Measurements from ENCODE around the gene ADGRA1. TPM values are rescaled to one million over a fixed set of nuclear protein-coding genes. Genes with fewer than 3 reads are reported as not detected.
"Not testable (repeated sequence)": the region's sequence is repeated elsewhere in the genome, so short reads cannot be mapped to it uniquely, and the experiment has no call there.

The ADGRA1 gene
- total RNA-seq, 5 donors from 2014 or later (not counting 1 experiment from before 2014, with no cell fraction given) = not detected

DNA sequence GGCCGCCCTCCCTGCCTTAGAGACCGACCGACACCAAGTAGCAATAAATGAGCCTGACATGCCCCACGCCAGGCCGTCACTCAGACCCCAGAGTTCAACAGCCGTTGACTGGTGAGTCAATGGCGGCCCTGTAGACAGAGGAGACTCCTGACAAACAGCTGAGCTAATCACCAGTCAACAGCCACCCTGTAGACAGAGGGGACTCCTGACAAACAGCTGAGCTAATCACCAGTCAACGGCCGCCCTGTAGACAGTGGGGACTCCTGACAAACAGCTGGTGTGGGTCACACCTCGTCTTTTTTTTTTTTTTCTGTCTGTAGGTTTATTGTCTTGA lies 55.4 kb downstream of the ADGRA1 start:
- peaks cover 0 to 57% of the 10 kb centered on the region in 2 experiments for H3K27me3 ChIP-seq (replicated peaks in 1 of 2; ENCODE audit: control insufficient read depth in 2 of 2, extremely low read depth in 1 of 2, insufficient read depth in 2 of 2, low read length in 1 of 2)
- Mint-ChIP-seq H3K27ac (no peak overlapping the region), H3K36me3 (peaks cover 7% of the 10 kb centered on the region), H3K27me3 (peaks cover 41 to 51% of the 10 kb centered on the region in 2 donors), H3K4me1 (peaks cover 4 to 12% (median 9%) of the 10 kb centered on the region in 3 donors), H3K4me3 (no peak overlapping the region), H3K9me3 (peaks cover 8 to 15% (median 9%) of the 10 kb centered on the region in 3 donors)
- H3K4me1 ChIP-seq (ENCODE audit: control insufficient read depth in 1 of 2, extremely low read depth in 1 of 2, insufficient read depth in 2 of 2, low read length in 2 of 2) = no peaks in the 10 kb centered on the region
- no peaks in the 10 kb centered on the region for H3K9me3 ChIP-seq
- no peak overlapping the region for H3K4me3 ChIP-seq (ENCODE audit: control insufficient read depth in 1 of 2, extremely low read depth in 1 of 2, low read length in 1 of 2)
- H3K27ac ChIP-seq (ENCODE audit: low read length) = no peak overlapping the region
- WGBS (ENCODE audit: insufficient coverage) = 71% methylated on average over 7 of the region's 10 CpGs
- no peak for ATAC-seq (replicated peaks in 1 of 4)
- POLR2A ChIA-PET = no interaction called here
- CTCF ChIA-PET = interaction anchor here in 1 of 2 donors (0.6 kb wide), 1 partner anchor 850 kb away, joined by 3 read pairs; no protein-coding TSS in a partner anchor
- no peak for DNase-seq
- H3K36me3 ChIP-seq (ENCODE audit: control insufficient read depth in 2 of 2, extremely low read depth in 1 of 2, insufficient read depth in 1 of 2, low read length in 1 of 2) = no peaks in the 10 kb centered on the region

GRCh38 chr10:133143546-133143945 lies 55.8 kb downstream of the ADGRA1 start:
- Mint-ChIP-seq H3K9me3 (peaks cover 8 to 16% (median 9%) of the 10 kb centered on the region in 3 donors), H3K4me3 (no peak overlapping the region), H3K27ac (no peak overlapping the region), H3K27me3 (peaks cover 45 to 55% of the 10 kb centered on the region in 2 donors), H3K36me3 (peaks cover 7% of the 10 kb centered on the region), H3K4me1 (peaks cover 4 to 12% (median 9%) of the 10 kb centered on the region in 3 donors)
- ATAC-seq (replicated peaks in 1 of 4) = no peak
- no peaks in the 10 kb centered on the region for H3K36me3 ChIP-seq (ENCODE audit: control insufficient read depth in 2 of 2, extremely low read depth in 1 of 2, insufficient read depth in 1 of 2, low read length in 1 of 2)
- peak in 1 of 35 experiments; percentile 7 for DNase-seq
- no peak overlapping the region for H3K4me3 ChIP-seq (ENCODE audit: control insufficient read depth in 1 of 2, extremely low read depth in 1 of 2, low read length in 1 of 2)
- H3K27me3 ChIP-seq (replicated peaks in 1 of 2; ENCODE audit: control insufficient read depth in 2 of 2, extremely low read depth in 1 of 2, insufficient read depth in 2 of 2, low read length in 1 of 2) = peaks cover 0 to 57% of the 10 kb centered on the region in 2 experiments
- 95% methylated on average over 4 of the region's 9 CpGs for WGBS (ENCODE audit: insufficient coverage)
- no peak overlapping the region for H3K27ac ChIP-seq (ENCODE audit: low read length)
- H3K9me3 ChIP-seq = no peaks in the 10 kb centered on the region
- CTCF ChIA-PET = no interaction called here
- POLR2A ChIA-PET = no interaction called here
- no peaks in the 10 kb centered on the region for H3K4me1 ChIP-seq (ENCODE audit: control insufficient read depth in 1 of 2, extremely low read depth in 1 of 2, insufficient read depth in 2 of 2, low read length in 2 of 2)

GRCh38 chr10:133144771-133145170 lies 57.0 kb downstream of the ADGRA1 start:
- H3K27me3 Mint-ChIP-seq = peaks cover 56 to 67% of the 10 kb centered on the region in 2 donors
- no peak for ATAC-seq (replicated peaks in 1 of 4)

GRCh38 chr10:133150226-133150625 lies 62.5 kb downstream of the ADGRA1 start:
- Histone ChIP-seq H3K4me3 (ENCODE audit: control insufficient read depth in 1 of 2, extremely low read depth in 1 of 2, low read length in 1 of 2) (no peak overlapping the region), H3K27ac (ENCODE audit: low read length) (no peak overlapping the region), H3K27me3 (replicated peaks in 1 of 2; ENCODE audit: control insufficient read depth in 2 of 2, extremely low read depth in 1 of 2, insufficient read depth in 2 of 2, low read length in 1 of 2) (peaks cover 0 to 18% of the 10 kb centered on the region in 2 experiments), H3K9me3 (no peaks in the 10 kb centered on the region), H3K4me1 (ENCODE audit: control insufficient read depth in 1 of 2, extremely low read depth in 1 of 2, insufficient read depth in 2 of 2, low read length in 2 of 2) (no peaks in the 10 kb centered on the region), H3K36me3 (ENCODE audit: control insufficient read depth in 2 of 2, extremely low read depth in 1 of 2, insufficient read depth in 1 of 2, low read length in 1 of 2) (no peaks in the 10 kb centered on the region)
- ChIA-PET POLR2A (no interaction called here), CTCF (no interaction called here)
- ATAC-seq (replicated peaks in 1 of 4) (no peak), DNase-seq (no peak)
- H3K27me3 Mint-ChIP-seq = peaks cover 58 to 60% of the 10 kb centered on the region in 2 donors
- no peak overlapping the region for H3K27ac Mint-ChIP-seq
- no peaks in the 10 kb centered on the region for H3K4me1 Mint-ChIP-seq
- no CpG with 5 or more reads among the region's 8 CpGs for WGBS (ENCODE audit: insufficient coverage)
- H3K4me3 Mint-ChIP-seq = no peak overlapping the region
- H3K9me3 Mint-ChIP-seq = peaks cover 10 to 20% (median 12%) of the 10 kb centered on the region in 3 donors
- peaks cover 7% of the 10 kb centered on the region for H3K36me3 Mint-ChIP-seq

More at GRCh38 chr10:133144771-133145170, 57.0 kb downstream of the ADGRA1 start:
- ChIA-PET CTCF (no interaction called here), POLR2A (no interaction called here)
- H3K36me3 Mint-ChIP-seq = peaks cover 7% of the 10 kb centered on the region
- H3K4me1 ChIP-seq (ENCODE audit: control insufficient read depth in 1 of 2, extremely low read depth in 1 of 2, insufficient read depth in 2 of 2, low read length in 2 of 2) = no peaks in the 10 kb centered on the region
- H3K36me3 ChIP-seq (ENCODE audit: control insufficient read depth in 2 of 2, extremely low read depth in 1 of 2, insufficient read depth in 1 of 2, low read length in 1 of 2) = no peaks in the 10 kb centered on the region
- 72% methylated on average over 4 of the region's 7 CpGs for WGBS (ENCODE audit: insufficient coverage)
- H3K27ac ChIP-seq (ENCODE audit: low read length) = no peak overlapping the region
- no peak overlapping the region for H3K27ac Mint-ChIP-seq
- peaks cover 4 to 12% (median 9%) of the 10 kb centered on the region in 3 donors for H3K4me1 Mint-ChIP-seq
- peaks cover 8 to 16% (median 12%) of the 10 kb centered on the region in 3 donors for H3K9me3 Mint-ChIP-seq
- no peak overlapping the region for H3K4me3 Mint-ChIP-seq
- H3K27me3 ChIP-seq (replicated peaks in 1 of 2; ENCODE audit: control insufficient read depth in 2 of 2, extremely low read depth in 1 of 2, insufficient read depth in 2 of 2, low read length in 1 of 2) = peaks cover 0 to 51% of the 10 kb centered on the region in 2 experiments
- no peak overlapping the region for H3K4me3 ChIP-seq (ENCODE audit: control insufficient read depth in 1 of 2, extremely low read depth in 1 of 2, low read length in 1 of 2)
- DNase-seq = no peak
- no peaks in the 10 kb centered on the region for H3K9me3 ChIP-seq

- Histone ChIP-seq H3K36me3 (ENCODE audit: control insufficient read depth in 2 of 2, extremely low read depth in 1 of 2, insufficient read depth in 1 of 2, low read length in 1 of 2) (no peaks in the 10 kb centered on the region), H3K4me1 (ENCODE audit: control insufficient read depth in 1 of 2, extremely low read depth in 1 of 2, insufficient read depth in 2 of 2, low read length in 2 of 2) (no peaks in the 10 kb centered on the region), H3K27ac (ENCODE audit: low read length) (no peak overlapping the region), H3K4me3 (ENCODE audit: control insufficient read depth in 1 of 2, extremely low read depth in 1 of 2, low read length in 1 of 2) (no peak overlapping the region), H3K27me3 (replicated peaks in 1 of 2; ENCODE audit: control insufficient read depth in 2 of 2, extremely low read depth in 1 of 2, insufficient read depth in 2 of 2, low read length in 1 of 2) (peaks cover 0 to 17% of the 10 kb centered on the region in 2 experiments), H3K9me3 (no peaks in the 10 kb centered on the region)
- 74% methylated on average over 10 of the region's 12 CpGs for WGBS (ENCODE audit: insufficient coverage)
- DNase-seq (no peak), ATAC-seq (replicated peaks in 1 of 4) (no peak)
- Mint-ChIP-seq H3K27ac (no peak overlapping the region), H3K9me3 (peaks cover 10 to 20% (median 12%) of the 10 kb centered on the region in 3 donors), H3K4me1 (no peaks in the 10 kb centered on the region), H3K4me3 (no peak overlapping the region), H3K27me3 (peaks cover 56% of the 10 kb centered on the region in 2 donors), H3K36me3 (peaks cover 7% of the 10 kb centered on the region)
- CTCF ChIA-PET = no interaction called here
- POLR2A ChIA-PET = no interaction called here
Observed at GRCh38 chr10:133150656-133151055, 62.9 kb downstream of the ADGRA1 start.

DNA sequence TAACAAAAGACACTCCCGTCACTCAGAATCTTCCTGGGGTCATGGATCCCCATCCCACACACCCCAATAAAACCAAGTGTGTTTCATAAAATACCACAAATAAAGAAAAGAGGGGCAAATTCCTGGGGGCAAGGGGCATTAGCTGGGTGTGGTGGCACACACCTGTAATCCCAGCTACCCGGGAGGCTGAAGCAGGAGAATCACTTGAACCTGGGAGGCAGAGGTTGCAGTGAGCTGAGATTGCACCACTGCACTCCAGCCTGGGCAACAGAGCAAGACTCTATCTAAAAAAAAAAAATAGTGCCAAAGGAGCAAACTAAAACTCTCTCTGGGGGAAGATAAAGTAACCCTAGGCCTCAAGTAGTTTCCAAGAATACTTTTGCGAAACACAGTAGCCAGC lies 63.3 kb downstream of the ADGRA1 start:
- Mint-ChIP-seq H3K9me3 (peaks cover 10 to 20% (median 12%) of the 10 kb centered on the region in 3 donors), H3K27me3 (peaks cover 53 to 56% of the 10 kb centered on the region in 2 donors)
- H3K4me1 Mint-ChIP-seq; POLR2A ChIA-PET; H3K36me3 Mint-ChIP-seq; H3K27ac Mint-ChIP-seq; H3K4me3 ChIP-seq (ENCODE audit: control insufficient read depth in 1 of 2, extremely low read depth in 1 of 2, low read length in 1 of 2); H3K4me1 ChIP-seq (ENCODE audit: control insufficient read depth in 1 of 2, extremely low read depth in 1 of 2, insufficient read depth in 2 of 2, low read length in 2 of 2); DNase-seq; CTCF ChIA-PET; H3K36me3 ChIP-seq (ENCODE audit: control insufficient read depth in 2 of 2, extremely low read depth in 1 of 2, insufficient read depth in 1 of 2, low read length in 1 of 2); H3K9me3 ChIP-seq; H3K4me3 Mint-ChIP-seq; ATAC-seq (replicated peaks in 1 of 4); H3K27ac ChIP-seq (ENCODE audit: low read length): not testable (repeated sequence)
- WGBS (ENCODE audit: insufficient coverage) = no CpG with 5 or more reads among the region's 3 CpGs
- peaks cover 0 to 14% of the 10 kb centered on the region in 2 experiments for H3K27me3 ChIP-seq (replicated peaks in 1 of 2; ENCODE audit: control insufficient read depth in 2 of 2, extremely low read depth in 1 of 2, insufficient read depth in 2 of 2, low read length in 1 of 2)

DNA sequence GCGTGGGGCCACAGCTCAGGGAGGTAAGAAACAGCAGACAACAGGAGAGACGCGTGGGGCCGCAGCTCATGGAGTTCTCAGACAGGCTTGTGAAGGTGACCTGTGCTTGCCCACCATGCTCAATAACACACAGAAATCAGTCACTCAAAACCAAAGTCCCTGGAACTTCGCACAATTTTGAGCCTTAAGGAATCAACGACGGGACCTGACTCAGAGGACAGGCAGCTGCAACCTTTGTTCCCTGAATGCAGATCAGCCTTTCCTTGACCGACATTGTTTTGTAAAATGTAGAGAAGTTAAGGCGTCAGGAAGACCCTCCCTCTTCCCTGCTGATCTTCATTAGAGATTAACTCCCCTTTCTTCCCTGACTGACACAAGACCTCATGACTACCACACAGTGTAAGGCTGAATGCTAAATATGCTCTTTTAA lies 63.8 kb downstream of the ADGRA1 start:
- Mint-ChIP-seq H3K27ac (no peak overlapping the region), H3K27me3 (peaks cover 48 to 51% of the 10 kb centered on the region in 2 donors), H3K4me1 (no peaks in the 10 kb centered on the region), H3K4me3 (no peak overlapping the region), H3K9me3 (peaks cover 10 to 20% (median 12%) of the 10 kb centered on the region in 3 donors), H3K36me3 (peaks cover 7% of the 10 kb centered on the region)
- ATAC-seq (replicated peaks in 1 of 4) = no peak
- POLR2A ChIA-PET = no interaction called here
- no peak for DNase-seq
- Histone ChIP-seq H3K4me3 (ENCODE audit: control insufficient read depth in 1 of 2, extremely low read depth in 1 of 2, low read length in 1 of 2) (no peak overlapping the region), H3K27me3 (replicated peaks in 1 of 2; ENCODE audit: control insufficient read depth in 2 of 2, extremely low read depth in 1 of 2, insufficient read depth in 2 of 2, low read length in 1 of 2) (peaks cover 0 to 14% of the 10 kb centered on the region in 2 experiments), H3K27ac (ENCODE audit: low read length) (no peak overlapping the region), H3K36me3 (ENCODE audit: control insufficient read depth in 2 of 2, extremely low read depth in 1 of 2, insufficient read depth in 1 of 2, low read length in 1 of 2) (no peaks in the 10 kb centered on the region), H3K9me3 (no peaks in the 10 kb centered on the region), H3K4me1 (ENCODE audit: control insufficient read depth in 1 of 2, extremely low read depth in 1 of 2, insufficient read depth in 2 of 2, low read length in 2 of 2) (no peaks in the 10 kb centered on the region)
- 90% methylated on average over 4 of the region's 9 CpGs for WGBS (ENCODE audit: insufficient coverage)
- CTCF ChIA-PET = no interaction called here
